Loucy (cell line): Measurements from ENCODE around the gene RNU5B-1.

Experiments used
- H2AFZ ChIP-seq: fragments of 200-600 bp; sonication (generic); 2 replicates; pipeline ENCODE4 v1.6.0; 2016; ENCODE audit warnings: antibody characterized with exemption, mild to moderate bottlenecking, low read length, moderate library complexity
- H3F3A ChIP-seq: fragments of 200-600 bp; 2 replicates; pipeline ENCODE4 v1.6.0; 2016; ENCODE audit warnings: antibody characterized with exemption, low read depth, mild to moderate bottlenecking
- H3K27me3 ChIP-seq: fragments of 200-600 bp; sonication (generic); 2 replicates; pipeline ENCODE4 v1.6.1; 2014; ENCODE audit warnings: low read length, mild to moderate bottlenecking; ENCODE audit not compliant: insufficient read depth, poor library complexity, severe bottlenecking
- H3K36me3 ChIP-seq: fragments of 200-600 bp; sonication (generic); 2 replicates; pipeline ENCODE4 v1.6.1; 2016; ENCODE audit warnings: low read length; ENCODE audit not compliant: insufficient read depth
- H3K4me1 ChIP-seq: fragments of 200-600 bp; sonication (generic); 2 replicates; pipeline ENCODE4 v1.5.1; 2014; ENCODE audit warnings: low read length, mild to moderate bottlenecking; ENCODE audit not compliant: insufficient read depth, poor library complexity, severe bottlenecking
- H3K4me2 ChIP-seq: fragments of 200-600 bp; sonication (generic); 2 replicates; pipeline ENCODE4 v1.6.0; 2014; ENCODE audit warnings: antibody characterized with exemption, low read length, low read depth, mild to moderate bottlenecking; ENCODE audit not compliant: poor library complexity, severe bottlenecking
- H3K4me3 ChIP-seq: fragments of 200-600 bp; sonication (generic); 2 replicates; pipeline ENCODE4 v1.5.1; 2014; ENCODE audit warnings: low read length, mild to moderate bottlenecking, mixed read lengths; ENCODE audit not compliant: poor library complexity, severe bottlenecking
- H3K79me2 ChIP-seq: fragments of 200-600 bp; sonication (generic); 2 replicates; pipeline ENCODE4 v1.6.1; 2014; ENCODE audit warnings: low read length; ENCODE audit not compliant: insufficient read depth
- H3K9ac ChIP-seq: fragments of 200-600 bp; sonication (generic); 2 replicates; pipeline ENCODE4 v1.6.0; 2014; ENCODE audit warnings: mild to moderate bottlenecking, low read depth, low read length, moderate library complexity; ENCODE audit not compliant: poor library complexity, severe bottlenecking
- H3K9me2 ChIP-seq: fragments of 200-600 bp; sonication (generic); replicated peaks from 2 replicates; pipeline ENCODE4 v1.6.1; 2016; ENCODE audit warnings: low read depth, low read length, mixed read lengths
- H3K9me3 ChIP-seq: fragments of 200-600 bp; sonication (generic); 2 replicates; pipeline ENCODE4 v1.6.1; 2014; ENCODE audit warnings: mild to moderate bottlenecking, antibody characterized with exemption, low read length, low read depth; ENCODE audit not compliant: insufficient read depth
- H4K20me1 ChIP-seq: fragments of 200-600 bp; sonication (generic); 2 replicates; pipeline ENCODE4 v1.6.0; 2014; ENCODE audit warnings: antibody characterized with exemption, low read length, mild to moderate bottlenecking; ENCODE audit not compliant: insufficient read depth, poor library complexity, severe bottlenecking
- EZH2phosphoT487 ChIP-seq: fragments of 200-600 bp; IDR thresholded peaks from 2 replicates; pipeline ENCODE4 v1.6.1; 2018; ENCODE audit warnings: antibody characterized with exemption, mild to moderate bottlenecking, moderate library complexity, borderline replicate concordance
- TF ChIP-seq, protein P1 (sequence below): fragments of 200-600 bp; sonication (generic); conservative IDR thresholded peaks from 2 replicates; pipeline ENCODE4 v1.5.1; 2014; ENCODE audit warnings: mild to moderate bottlenecking, antibody characterized with exemption, low read length

Gene RNU5B-1

GRCh38 chr15:65333148-65333820, 28.8 kb downstream of the RNU5B-1 start:
- no peak overlapping the region for H2AFZ ChIP-seq
- no peaks in the 10 kb centered on the region for H4K20me1 ChIP-seq
- no peaks in the 10 kb centered on the region for H3K9me2 ChIP-seq
- no peaks in the 10 kb centered on the region for H3K36me3 ChIP-seq
- no peak overlapping the region for H3K4me3 ChIP-seq
- no peaks in the 10 kb centered on the region for H3F3A ChIP-seq
- no peak overlapping the region for H3K9ac ChIP-seq
- H3K4me2 ChIP-seq = no peak overlapping the region
- H3K4me1 ChIP-seq = no peaks in the 10 kb centered on the region
- no peaks in the 10 kb centered on the region for H3K27me3 ChIP-seq
- TF ChIP-seq EZH2phosphoT487 = no peak
- TF ChIP-seq, protein P1, sequence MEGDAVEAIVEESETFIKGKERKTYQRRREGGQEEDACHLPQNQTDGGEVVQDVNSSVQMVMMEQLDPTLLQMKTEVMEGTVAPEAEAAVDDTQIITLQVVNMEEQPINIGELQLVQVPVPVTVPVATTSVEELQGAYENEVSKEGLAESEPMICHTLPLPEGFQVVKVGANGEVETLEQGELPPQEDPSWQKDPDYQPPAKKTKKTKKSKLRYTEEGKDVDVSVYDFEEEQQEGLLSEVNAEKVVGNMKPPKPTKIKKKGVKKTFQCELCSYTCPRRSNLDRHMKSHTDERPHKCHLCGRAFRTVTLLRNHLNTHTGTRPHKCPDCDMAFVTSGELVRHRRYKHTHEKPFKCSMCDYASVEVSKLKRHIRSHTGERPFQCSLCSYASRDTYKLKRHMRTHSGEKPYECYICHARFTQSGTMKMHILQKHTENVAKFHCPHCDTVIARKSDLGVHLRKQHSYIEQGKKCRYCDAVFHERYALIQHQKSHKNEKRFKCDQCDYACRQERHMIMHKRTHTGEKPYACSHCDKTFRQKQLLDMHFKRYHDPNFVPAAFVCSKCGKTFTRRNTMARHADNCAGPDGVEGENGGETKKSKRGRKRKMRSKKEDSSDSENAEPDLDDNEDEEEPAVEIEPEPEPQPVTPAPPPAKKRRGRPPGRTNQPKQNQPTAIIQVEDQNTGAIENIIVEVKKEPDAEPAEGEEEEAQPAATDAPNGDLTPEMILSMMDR = no peak
- H3K79me2 ChIP-seq = no peaks in the 10 kb centered on the region
- H3K9me3 ChIP-seq = no peaks in the 10 kb centered on the region

- no peak overlapping the region for H3K9ac ChIP-seq
- H3K4me2 ChIP-seq = no peak overlapping the region
- TF ChIP-seq EZH2phosphoT487 = no peak
- TF ChIP-seq, protein P1 = no peak
- no peaks in the 10 kb centered on the region for H3K79me2 ChIP-seq
- no peaks in the 10 kb centered on the region for H3K27me3 ChIP-seq
- H3F3A ChIP-seq = no peaks in the 10 kb centered on the region
- H3K9me2 ChIP-seq = no peaks in the 10 kb centered on the region
- no peak overlapping the region for H2AFZ ChIP-seq
- no peaks in the 10 kb centered on the region for H3K9me3 ChIP-seq
- H3K4me3 ChIP-seq = no peak overlapping the region
- no peaks in the 10 kb centered on the region for H3K36me3 ChIP-seq
- no peaks in the 10 kb centered on the region for H3K4me1 ChIP-seq
- no peaks in the 10 kb centered on the region for H4K20me1 ChIP-seq
Observed at GRCh38 chr15:65333856-65334255, 29.4 kb downstream of the RNU5B-1 start.

- Histone ChIP-seq H3K9me2 (no peaks in the 10 kb centered on the region), H3K4me1 (peaks cover 5% of the 10 kb centered on the region), H3K4me3 (no peak overlapping the region), H3F3A (no peaks in the 10 kb centered on the region), H3K79me2 (no peaks in the 10 kb centered on the region), H3K4me2 (no peak overlapping the region), H3K9ac (no peak overlapping the region), H3K9me3 (no peaks in the 10 kb centered on the region), H3K27me3 (no peaks in the 10 kb centered on the region), H2AFZ (no peak overlapping the region), H4K20me1 (no peaks in the 10 kb centered on the region), H3K36me3 (no peaks in the 10 kb centered on the region)
- TF ChIP-seq, protein P1 = no peak
- TF ChIP-seq EZH2phosphoT487 = no peak
Observed at GRCh38 chr15:65334586-65335231, 30.2 kb downstream of the RNU5B-1 start.
